B cell (primary cell): ENCODE measurements around the gene MOB3A. TPM values are rescaled to one million over a fixed set of nuclear protein-coding genes. Genes with fewer than 3 reads are reported as not detected.

Source experiments
- ATAC-seq: fragments of 200-7000 bp; cut with Tn5 transposase; one replicate; pipeline ENCODE4 v1.10.0; 2021; ENCODE audit warnings: low read depth, mild to moderate bottlenecking, moderate number of reproducible peaks, moderate library complexity
- CTCF ChIA-PET: fragments of 350-600 bp; sonication (Branson Sonifier 250); formaldehyde crosslinking; loops from one replicate; lab custom pipeline; 2021; ENCODE audit warnings: antibody characterized with exemption, inconsistent platforms; lab: Charles Lee
- POLR2A ChIA-PET: fragments of 350-600 bp; sonication (Branson Sonifier 250); formaldehyde crosslinking; loops from one replicate; lab custom pipeline; 2021; ENCODE audit warnings: antibody characterized with exemption; lab: Charles Lee
- DNase-seq: peaks from one replicate; pipeline ENCODE4 v3.0.0; 2013
- H2AFZ ChIP-seq: 2 replicates; pipeline ENCODE4 v1.6.1; 2012; ENCODE audit warnings: mild to moderate bottlenecking, low read depth, low read length; ENCODE audit not compliant: insufficient read depth, poor library complexity, severe bottlenecking
- H3K27ac ChIP-seq, 2 donors: 1 replicate in 1 of 2; 2 replicates in 1 of 2; pipeline ENCODE4 v1.5.1; 2012 to 2013; ENCODE audit warnings: low read length in 2 of 2, mild to moderate bottlenecking in 2 of 2, moderate library complexity in 1 of 2
- H3K27me3 ChIP-seq, 4 experiments: fragments of 200-600 bp in 1 of 4; sonication (generic) in 1 of 4; replicated peaks in 1 of 4; 1 replicate in 2 of 4; 2 replicates in 2 of 4; pipeline versions ENCODE4 v1.6.1 to v1.7.0; 2013 to 2016; ENCODE audit warnings: low read length in 3 of 4, mild to moderate bottlenecking in 2 of 4, mixed read lengths in 1 of 4, moderate library complexity in 1 of 4; ENCODE audit not compliant: insufficient read depth in 4 of 4, control insufficient read depth in 3 of 4; ENCODE audit errors: control extremely low read depth in 1 of 4
- H3K36me3 ChIP-seq, 2 experiments: replicated peaks in 1 of 2; 1 replicate in 1 of 2; 2 replicates in 1 of 2; pipeline versions ENCODE4 v1.6.1 to v1.7.1; 2013; ENCODE audit warnings: low read length in 1 of 2; ENCODE audit not compliant: insufficient read depth in 2 of 2, control insufficient read depth in 1 of 2; ENCODE audit errors: control extremely low read depth in 1 of 2, extremely low read depth in 1 of 2
- H3K4me1 ChIP-seq, 2 donors: fragments of 200-600 bp in 1 of 2; sonication (generic) in 1 of 2; 1 replicate in 1 of 2; 2 replicates in 1 of 2; pipeline versions ENCODE4 v1.5.1 to v1.6.1; 2013 to 2017; ENCODE audit warnings: low read length in 2 of 2; ENCODE audit not compliant: control insufficient read depth in 2 of 2, insufficient read depth in 2 of 2
- H3K4me2 ChIP-seq: replicated peaks from 2 replicates; pipeline ENCODE3; 2012; ENCODE audit warnings: mild to moderate bottlenecking, low read depth, low read length; ENCODE audit not compliant: poor library complexity, severe bottlenecking
- H3K4me3 ChIP-seq, 5 experiments: fragments of 200-600 bp in 1 of 5; sonication (generic) in 1 of 5; 1 replicate in 3 of 5; 2 replicates in 2 of 5; pipeline versions ENCODE4 v1.5.1 to v1.7.0; 2011 to 2016; ENCODE audit warnings: low read length in 4 of 5, mild to moderate bottlenecking in 4 of 5, low read depth in 2 of 5, control low read depth in 1 of 5, moderate library complexity in 1 of 5; ENCODE audit not compliant: insufficient read depth in 1 of 5; ENCODE audit errors: control extremely low read depth in 1 of 5, extremely low read depth in 1 of 5
- H3K79me2 ChIP-seq: fragments of 200-600 bp; sonication (generic); one replicate; pipeline ENCODE4 v1.6.0; 2016; ENCODE audit warnings: low read length; ENCODE audit not compliant: control insufficient read depth, insufficient read depth
- H3K9ac ChIP-seq: fragments of 200-600 bp; sonication (generic); 2 replicates; pipeline ENCODE4 v1.6.1; 2017; ENCODE audit warnings: mild to moderate bottlenecking, low read length, moderate library complexity
- H3K9me3 ChIP-seq, 3 donors: one replicate each; pipeline versions ENCODE4 v1.6.1 to v1.7.1; 2013; ENCODE audit warnings: low read length in 2 of 3; ENCODE audit not compliant: control insufficient read depth in 2 of 3, insufficient read depth in 1 of 3; ENCODE audit errors: control extremely low read depth in 1 of 3
- H4K20me1 ChIP-seq: 2 replicates; pipeline ENCODE4 v1.6.0; 2012; ENCODE audit warnings: mild to moderate bottlenecking, low read length; ENCODE audit not compliant: insufficient read depth, control insufficient read depth, poor library complexity, severe bottlenecking
- H3K27ac Mint-ChIP-seq: one replicate; pipeline ENCODE4 v1.8.0; 2021; ENCODE audit warnings: mixed read lengths
- H3K27me3 Mint-ChIP-seq: one replicate; pipeline ENCODE4 v1.8.0; 2021; ENCODE audit warnings: mixed read lengths
- H3K4me1 Mint-ChIP-seq: one replicate; pipeline ENCODE4 v1.8.0; 2021; ENCODE audit warnings: mixed read lengths
- H3K4me3 Mint-ChIP-seq: one replicate; pipeline ENCODE4 v1.8.0; 2021; ENCODE audit warnings: mixed read lengths
- H3K9me3 Mint-ChIP-seq: one replicate; pipeline ENCODE4 v1.8.0; 2022; ENCODE audit warnings: mixed read lengths; ENCODE audit not compliant: insufficient read depth
- EZH2 ChIP-seq: IDR thresholded peaks from 2 replicates; pipeline ENCODE4 v1.6.1; 2012; ENCODE audit warnings: borderline replicate concordance, low read depth, mild to moderate bottlenecking, moderate library complexity, low read length; ENCODE audit not compliant: insufficient read depth, poor library complexity, severe bottlenecking
- WGBS: methylation state at CpG from one replicate; pipeline ENCODE4 v1.1.5; 2013; ENCODE audit warnings: missing lambda C conversion rate; ENCODE audit not compliant: insufficient coverage; 5-methylcytosine and 5-hydroxymethylcytosine counted together
- intact Hi-C: fragments of 100-400 bp; cut with micrococcal nuclease; formaldehyde crosslinking; loops from one replicate; pipeline ENCODE4 v1.10.0; 2022
- polyA plus RNA-seq: library from polyadenylated mRNA; depleted of rRNA; stranded (reverse); fragments of >200 nt; gene quantifications from 2 replicates; pipeline ENCODE4 v1.2.3, GENCODE V29; 2012
- total RNA-seq, 2 donors: library from RNA; stranded (reverse); fragments of 120-200 nt in 1 of 2; gene quantifications; 1 replicate in 1 of 2; 2 replicates in 1 of 2; pipeline versions ENCODE4 v1.2.3 to v1.2.4, GENCODE V29; 2013 to 2022
- TF ChIP-seq, protein P1 (sequence below): fragments of 200-600 bp; IDR thresholded peaks from one replicate; pipeline ENCODE4 v1.8.0; 2022; ENCODE audit warnings: antibody characterized with exemption, mild to moderate bottlenecking

Gene MOB3A
- total and polyA plus RNA-seq, 2 donors (not counting 1 experiment from before 2014, with no cell fraction given) = 190 to 228 TPM

DNA sequence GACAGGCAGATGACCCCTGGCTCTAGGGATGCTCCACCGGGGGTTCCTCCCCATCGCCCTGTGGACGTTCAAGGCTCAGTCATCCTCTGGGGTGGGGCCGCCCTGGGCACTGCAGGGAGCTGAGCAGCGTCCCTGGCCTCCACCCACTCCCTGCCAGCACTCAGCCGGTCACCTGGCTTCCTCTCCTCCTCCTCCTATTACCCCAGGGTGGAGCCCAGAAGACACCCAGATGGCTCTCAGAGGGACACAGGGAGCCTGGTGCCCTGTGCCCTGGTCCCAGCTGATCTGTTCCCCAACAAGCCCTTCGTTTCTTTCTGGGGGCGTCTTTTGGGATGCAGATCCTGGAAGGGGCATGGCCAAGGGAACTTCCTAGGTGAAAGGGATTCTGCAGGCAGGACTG lies 41.4 kb downstream of the MOB3A start:
- Histone ChIP-seq H3K4me3 (peak overlapping the region in 1 of 5 experiments; percentile 27), H4K20me1 (peaks cover 11% of the 10 kb centered on the region), H3K79me2 (peaks cover 26% of the 10 kb centered on the region), H3K36me3 (peaks cover 0 to 2% of the 10 kb centered on the region in 2 experiments), H3K4me2 (peak overlapping the region; percentile 77), H2AFZ (no peak overlapping the region), H3K4me1 (peaks cover 60 to 81% of the 10 kb centered on the region in 2 donors), H3K9ac (no peak overlapping the region), H3K27ac (peak overlapping the region; percentile 69 to 99), H3K27me3 (no peaks in the 10 kb centered on the region), H3K9me3 (peaks cover 0 to 3% (median 0%) of the 10 kb centered on the region in 3 donors)
- H3K4me1 Mint-ChIP-seq = peaks cover 57% of the 10 kb centered on the region
- H3K27me3 Mint-ChIP-seq = no peaks in the 10 kb centered on the region
- CTCF ChIA-PET = interaction anchor here (0.6 to 0.7 kb wide), 2 partner anchors 16 to 101 kb away, joined by 3 to 5 read pairs; no protein-coding TSS in a partner anchor
- peak overlapping the region; percentile 80 for H3K4me3 Mint-ChIP-seq
- H3K27ac Mint-ChIP-seq = peak overlapping the region; percentile 94
- WGBS = 56% methylated on average over 6 of the region's 8 CpGs
- ATAC-seq (no peak), DNase-seq (peak; percentile 63)
- intact Hi-C loops = no loop called here
- POLR2A ChIA-PET = interaction anchor here (0.6 to 1.4 kb wide), 8 partner anchors 11 to 190 kb away, joined by 3 to 5 read pairs (median 4); no protein-coding TSS in a partner anchor
- H3K9me3 Mint-ChIP-seq = no peaks in the 10 kb centered on the region
- TF ChIP-seq, protein P1, sequence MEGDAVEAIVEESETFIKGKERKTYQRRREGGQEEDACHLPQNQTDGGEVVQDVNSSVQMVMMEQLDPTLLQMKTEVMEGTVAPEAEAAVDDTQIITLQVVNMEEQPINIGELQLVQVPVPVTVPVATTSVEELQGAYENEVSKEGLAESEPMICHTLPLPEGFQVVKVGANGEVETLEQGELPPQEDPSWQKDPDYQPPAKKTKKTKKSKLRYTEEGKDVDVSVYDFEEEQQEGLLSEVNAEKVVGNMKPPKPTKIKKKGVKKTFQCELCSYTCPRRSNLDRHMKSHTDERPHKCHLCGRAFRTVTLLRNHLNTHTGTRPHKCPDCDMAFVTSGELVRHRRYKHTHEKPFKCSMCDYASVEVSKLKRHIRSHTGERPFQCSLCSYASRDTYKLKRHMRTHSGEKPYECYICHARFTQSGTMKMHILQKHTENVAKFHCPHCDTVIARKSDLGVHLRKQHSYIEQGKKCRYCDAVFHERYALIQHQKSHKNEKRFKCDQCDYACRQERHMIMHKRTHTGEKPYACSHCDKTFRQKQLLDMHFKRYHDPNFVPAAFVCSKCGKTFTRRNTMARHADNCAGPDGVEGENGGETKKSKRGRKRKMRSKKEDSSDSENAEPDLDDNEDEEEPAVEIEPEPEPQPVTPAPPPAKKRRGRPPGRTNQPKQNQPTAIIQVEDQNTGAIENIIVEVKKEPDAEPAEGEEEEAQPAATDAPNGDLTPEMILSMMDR = no peak
- no peak for TF ChIP-seq EZH2
